Uterus (tissue), 4 donors: ENCODE measurements around the gene BMS1. TPM values are rescaled to one million over a fixed set of nuclear protein-coding genes. Genes with fewer than 3 reads are reported as not detected.
A peak's percentile ranks its signal among the peaks of the same experiment; 100 is the strongest.
"Not testable (repeated sequence)": the region's sequence is repeated elsewhere in the genome, so short reads cannot be mapped to it uniquely, and the experiment has no call there.

Experiments
- DNase-seq, 2 donors: peaks; one replicate each; pipeline ENCODE4 v3.0.0-alpha.2; 2019 to 2020
- H3K27ac ChIP-seq, 2 donors: fragments of 200-600 bp; sonication (generic); 1 replicate in 1 of 2; 2 replicates in 1 of 2; pipeline ENCODE4 v1.5.1; 2016 to 2018
- H3K27me3 ChIP-seq, 2 donors: fragments of 200-600 bp; sonication (generic); one replicate each; pipeline ENCODE4 v1.5.1; 2018 to 2019; ENCODE audit warnings: control low read depth in 1 of 2
- H3K36me3 ChIP-seq, 2 donors: fragments of 200-600 bp; sonication (generic); one replicate each; pipeline ENCODE4 v1.5.1; 2019; ENCODE audit warnings: control low read depth in 1 of 2
- H3K4me1 ChIP-seq, 2 donors: fragments of 200-600 bp; sonication (generic); one replicate each; pipeline ENCODE4 v1.5.1; 2018 to 2019; ENCODE audit warnings: control low read depth in 1 of 2
- H3K4me3 ChIP-seq, 2 donors: fragments of 200-600 bp; sonication (generic); 1 replicate in 1 of 2; 2 replicates in 1 of 2; pipeline ENCODE4 v1.5.1; 2018 to 2019; ENCODE audit warnings: mild to moderate bottlenecking in 1 of 2
- H3K9me3 ChIP-seq, 2 donors: fragments of 200-600 bp; sonication (generic); one replicate each; pipeline ENCODE4 v1.5.1; 2019; ENCODE audit warnings: control low read depth in 1 of 2
- CTCF ChIP-seq, 4 experiments: fragments of 200-600 bp in 2 of 4; fragments of 450-650 bp in 2 of 4; sonication (generic) in 2 of 4; IDR thresholded peaks; one replicate each; pipeline ENCODE4 v1.5.1; 2016 to 2019; ENCODE audit warnings: antibody characterized with exemption in 4 of 4, mild to moderate bottlenecking in 2 of 4, moderate library complexity in 1 of 4
- POLR2A ChIP-seq, 2 donors: fragments of 450-650 bp; IDR thresholded peaks; one replicate each; pipeline ENCODE4 v1.6.1; 2016; ENCODE audit warnings: antibody characterized with exemption in 2 of 2, mild to moderate bottlenecking in 1 of 2, moderate library complexity in 1 of 2
- intact Hi-C: fragments of 100-400 bp; cut with DNase I; formaldehyde crosslinking; loops from one replicate; pipeline ENCODE4 v1.15.1; 2023; ENCODE audit warnings: low total_unique reads
- total RNA-seq, 4 donors: library from RNA; depleted of rRNA in 3 of 4; stranded (reverse); fragments of >200 nt in 3 of 4; gene quantifications; one replicate each; pipeline versions ENCODE4 v1.1.0 to v1.2.4, GENCODE V29; 2014 to 2023
- donor health status: DM: yes; HTN: yes; CAD: no.

The BMS1 gene
- 10 to 100 TPM in 2 of 4 donors, 1 to 10 TPM in 2; 8.5 to 29.3 (median 13.2) TPM for total RNA-seq

- Histone ChIP-seq H3K4me3 (peak within 1 kb of the TSS; percentile 82 to 91), H3K27ac (peak within 1 kb of the TSS; percentile 88 to 89), H3K27me3 (no peaks in the 10 kb centered on the region), H3K4me1 (peaks cover 5% of the 10 kb centered on the region in 2 donors), H3K36me3 (no peaks in the 10 kb centered on the region), H3K9me3 (no peaks in the 10 kb centered on the region)
- peak; percentile 81 to 90 for DNase-seq
- intact Hi-C loops = no loop called here
- TF ChIP-seq CTCF (IDR thresholded peaks at IDR 0.05) (peak in 2 of 4 experiments; percentile 14 to 21), POLR2A (IDR thresholded peaks at IDR 0.05) (peak; percentile 65 to 66)
Observed at GRCh38 chr10:42782446-42783180, at the start of gene BMS1. BMS1 (plus strand) TSS chr10:42782795; CDS start chr10:42784395, 1,600 bp downstream.

GRCh38 chr10:42734536-42734935 is 48.1 kb upstream of the BMS1 start:
- Histone ChIP-seq H3K9me3 (no peaks in the 10 kb centered on the region), H3K4me1 (no peaks in the 10 kb centered on the region), H3K27me3 (no peaks in the 10 kb centered on the region), H3K27ac (no peak overlapping the region), H3K36me3 (no peaks in the 10 kb centered on the region), H3K4me3 (no peak overlapping the region)
- intact Hi-C loops = no loop called here
- TF ChIP-seq CTCF (IDR thresholded peaks at IDR 0.05) = no peak
- TF ChIP-seq POLR2A (IDR thresholded peaks at IDR 0.05) = no peak
- DNase-seq = no peak

DNA sequence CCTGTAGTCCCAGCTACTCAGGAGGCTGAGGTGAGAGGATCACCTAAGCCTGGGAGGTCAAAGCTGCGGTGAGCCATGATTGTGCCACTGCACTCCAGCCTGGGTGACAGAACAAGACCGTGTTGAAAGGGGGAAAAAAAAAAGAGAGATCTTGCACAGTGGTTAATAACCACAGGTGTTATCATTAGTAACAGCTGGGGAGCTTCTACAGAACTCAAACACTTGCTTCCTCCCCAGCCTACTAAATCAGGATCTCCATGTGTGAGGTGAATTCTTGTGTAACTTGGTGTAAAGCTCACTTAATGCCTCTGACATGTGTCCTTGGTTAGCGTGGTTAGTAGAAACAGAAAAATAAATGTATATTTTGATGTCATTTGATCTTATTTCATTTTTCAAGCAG is 43.9 kb upstream of the BMS1 start:
- Histone ChIP-seq H3K27ac (no peak overlapping the region), H3K27me3 (no peaks in the 10 kb centered on the region), H3K9me3 (no peaks in the 10 kb centered on the region), H3K4me1 (no peaks in the 10 kb centered on the region), H3K36me3 (no peaks in the 10 kb centered on the region), H3K4me3 (no peak overlapping the region)
- intact Hi-C loops = no loop called here
- no peak for DNase-seq
- TF ChIP-seq POLR2A (IDR thresholded peaks at IDR 0.05) (no peak), CTCF (IDR thresholded peaks at IDR 0.05) (no peak)

DNA sequence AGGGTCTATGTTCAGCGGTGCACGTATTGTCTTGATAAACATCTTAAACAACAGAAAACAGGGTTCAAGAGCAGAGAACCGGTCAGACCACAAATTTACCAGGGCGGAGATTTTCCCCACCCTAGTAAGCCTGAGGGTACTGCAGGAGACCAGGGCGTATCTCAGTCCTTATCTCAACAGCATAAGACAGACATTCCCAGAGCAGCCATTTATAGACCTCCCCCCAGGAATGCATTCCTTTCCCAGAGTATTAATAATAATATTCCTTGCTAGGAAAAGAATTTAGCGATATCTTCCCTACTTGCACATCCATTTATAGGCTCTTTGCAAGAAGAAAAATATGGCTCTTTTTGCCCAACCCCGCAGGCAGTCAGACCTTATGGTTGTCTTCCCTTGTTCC is 41.1 kb upstream of the BMS1 start:
- H3K36me3 ChIP-seq, intact Hi-C loops, DNase-seq: not testable (repeated sequence)

DNA sequence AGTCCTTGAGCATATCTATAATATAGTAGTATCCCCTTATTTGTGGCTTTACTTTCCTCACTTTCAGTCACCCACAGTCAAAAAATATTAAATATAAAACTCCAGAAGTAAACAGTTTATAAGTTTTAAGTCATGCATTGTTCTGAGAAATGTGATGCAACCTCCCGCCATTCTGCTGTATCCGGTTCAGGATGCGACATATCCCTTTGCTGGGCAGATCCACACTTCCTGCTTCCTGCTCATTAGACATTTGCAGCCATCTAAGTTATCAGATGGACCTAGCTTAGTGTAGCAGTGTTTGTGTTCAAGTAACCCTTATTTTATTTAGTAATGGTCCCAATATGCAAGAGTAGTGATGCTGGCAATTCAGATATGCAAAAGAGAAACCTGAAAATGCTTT is 38.9 kb upstream of the BMS1 start:
- Histone ChIP-seq H3K9me3 (no peaks in the 10 kb centered on the region), H3K27me3 (no peaks in the 10 kb centered on the region), H3K36me3 (no peaks in the 10 kb centered on the region), H3K27ac (no peak overlapping the region), H3K4me1 (no peaks in the 10 kb centered on the region), H3K4me3 (no peak overlapping the region)
- no peak for TF ChIP-seq CTCF (IDR thresholded peaks at IDR 0.05)
- TF ChIP-seq POLR2A (IDR thresholded peaks at IDR 0.05) = no peak
- no peak for DNase-seq
- intact Hi-C loops = no loop called here

More for the DNA sequence above, 41.1 kb upstream of the BMS1 start:
- H3K9me3 ChIP-seq, H3K4me1 ChIP-seq, H3K27me3 ChIP-seq, H3K4me3 ChIP-seq, H3K27ac ChIP-seq: not testable (repeated sequence)
